Endometrium (tissue), 2 donors: Measurements from ENCODE around the gene KLHDC9.

Experiments used
- FAIRE-seq: peaks from 2 replicates; lab custom pipeline; 2012; peaks lifted over from hg19 to GRCh38; lab: Jason Lieb, UNC
- donor health status: control.
- donor health status: control.

Gene KLHDC9

GRCh38 chr1:161132410-161133219, 34.5 kb downstream of the KLHDC9 start, which contains the start of gene DEDD:
TSS of gene DEDD (minus strand) at chr1:161132667. CDS start at chr1:161124462, 8,205 bp downstream.
- FAIRE-seq: peak; percentile 64

- FAIRE-seq: no peak
Measured at GRCh38 chr1:161133220-161133740, 35.1 kb downstream of the KLHDC9 start.

GRCh38 chr1:161137881-161138280, 39.7 kb downstream of the KLHDC9 start:
- FAIRE-seq: no peak

- no peak for FAIRE-seq
Measured at GRCh38 chr1:161138431-161138830, 40.3 kb downstream of the KLHDC9 start.

GRCh38 chr1:161139766-161140165, 41.6 kb downstream of the KLHDC9 start:
- FAIRE-seq: peak; percentile 45

- no peak for FAIRE-seq
Measured at GRCh38 chr1:161140755-161141400, 42.7 kb downstream of the KLHDC9 start.

- FAIRE-seq: no peak
Measured at GRCh38 chr1:161145832-161146231, 47.7 kb downstream of the KLHDC9 start.
